K562 (cell line): Measurements from ENCODE around the gene PHF21B. TPM values are rescaled to one million over a fixed set of nuclear protein-coding genes. Genes with fewer than 3 reads are reported as not detected.

Source experiments
- CHAMP1 ChIP-seq: fragments of 450-650 bp; IDR thresholded peaks from 2 replicates; pipeline ENCODE4 v1.6.1; 2016; ENCODE audit warnings: mild to moderate bottlenecking
- PPARD ChIP-seq: fragments of 250-450 bp; sonication (Bioruptor Pico); IDR thresholded peaks from 2 replicates; pipeline ENCODE4 v1.8.0; 2022; ENCODE audit warnings: inconsistent platforms, mild to moderate bottlenecking, moderate library complexity
- PRPF4 ChIP-seq: fragments of 200-400 bp; formaldehyde crosslinking; IDR thresholded peaks from one replicate; pipeline ENCODE4 v1.6.1; 2017; ENCODE audit warnings: low read length, low read depth, mild to moderate bottlenecking; ENCODE audit not compliant: insufficient read depth, poor library complexity, severe bottlenecking
- USF2 ChIP-seq: sonication (generic); formaldehyde crosslinking; IDR thresholded peaks from 2 replicates; pipeline ENCODE4 v1.5.0; 2020; ENCODE audit warnings: missing genetic modification reagents
- ZNF124 ChIP-seq: sonication (generic); formaldehyde crosslinking; IDR thresholded peaks from 2 replicates; pipeline ENCODE4 v1.8.1; 2022; ENCODE audit warnings: missing genetic modification reagents
- ZNF277 ChIP-seq: fragments of 250-450 bp; sonication (Bioruptor Pico); IDR thresholded peaks from 2 replicates; pipeline ENCODE4 v1.8.0; 2022; ENCODE audit warnings: inconsistent platforms, mild to moderate bottlenecking, moderate library complexity, borderline replicate concordance
- ZNF780A ChIP-seq: fragments of 250-450 bp; sonication (Bioruptor Pico); IDR thresholded peaks from 2 replicates; pipeline ENCODE4 v1.5.0; 2021; ENCODE audit warnings: mild to moderate bottlenecking
- polyA plus RNA-seq, 8 experiments: library from polyadenylated mRNA; depleted of rRNA in 4 of 8; stranded (reverse) in 5 of 8; unstranded in 3 of 8; fragments of >200 nt; fragmentation: Nextera tagmentation in 2 of 8; fragmentation: Illumina TruSeq in 1 of 8; extraction: Ambion mirVana in 2 of 8; extraction: Trizol in 1 of 8; gene quantifications; 2 replicates each; pipeline versions ENCODE4 v1.2.1 to v1.2.3, GENCODE V29; 2011 to 2014; ENCODE audit warnings: inconsistent platforms in 1 of 8, missing spikeins in 1 of 8
- total RNA-seq, 7 experiments: library from RNA; depleted of rRNA in 6 of 7; stranded (reverse); fragments of >200 nt in 6 of 7; fragmentation: Illumina TruSeq in 2 of 7; extraction: Trizol in 2 of 7; gene quantifications; 2 replicates each; pipeline versions ENCODE4 v1.2.1 to v1.2.3, GENCODE V29; 2011 to 2021; ENCODE audit warnings: low replicate concordance in 1 of 7
- TF ChIP-seq, protein P1 (sequence below): fragments of 250-450 bp; sonication (Bioruptor Pico); IDR thresholded peaks from 2 replicates; pipeline ENCODE4 v1.8.0; 2022; ENCODE audit warnings: moderate library complexity, mild to moderate bottlenecking, inconsistent platforms

Gene PHF21B
- total and polyA plus RNA-seq, 9 of the 15 experiments (the other 6 are each of a cell fraction or from before 2014, with no cell fraction given): 0.04 TPM; not detected in 8

GRCh38 chr22:44906999-44907644 is 102.7 kb downstream of the PHF21B start (continued):
- no peak for TF ChIP-seq USF2 (CRISPR knock-in tag)
- no peak for TF ChIP-seq CHAMP1
- no peak for TF ChIP-seq PPARD (CRISPR knock-in tag)
- TF ChIP-seq ZNF780A (CRISPR knock-in tag): no peak
- no peak for TF ChIP-seq ZNF124 (CRISPR knock-in tag)
- no peak for TF ChIP-seq PRPF4
- TF ChIP-seq, protein P1, sequence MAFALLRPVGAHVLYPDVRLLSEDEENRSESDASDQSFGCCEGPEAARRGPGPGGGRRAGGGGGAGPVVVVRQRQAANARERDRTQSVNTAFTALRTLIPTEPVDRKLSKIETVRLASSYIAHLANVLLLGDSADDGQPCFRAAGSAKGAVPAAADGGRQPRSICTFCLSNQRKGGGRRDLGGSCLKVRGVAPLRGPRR (CRISPR knock-in tag): no peak
- TF ChIP-seq ZNF277: no peak
- TF ChIP-seq, all 486 proteins: peak for 0
